Stimulated activated naive CD8-positive, alpha-beta T cell treated with anti-CD3 and anti-CD28 coated beads, Interleukin-15, Interleukin-2, amounts not matched to agents 100 ng/mL and 50 ng/mL, for 24 hours (primary cell): ENCODE data around the gene GPRIN2.
"Not testable (repeated sequence)": the region's sequence is repeated elsewhere in the genome, so short reads cannot be mapped to it uniquely, and the experiment has no call there.

Source experiments
- H3K27ac Mint-ChIP-seq: one replicate; pipeline ENCODE4 v1.8.0; 2021; ENCODE audit warnings: mild to moderate bottlenecking, mixed read lengths
- H3K27me3 Mint-ChIP-seq: one replicate; pipeline ENCODE4 v1.8.0; 2021; ENCODE audit warnings: mixed read lengths
- H3K36me3 Mint-ChIP-seq: one replicate; pipeline ENCODE4 v1.8.0; 2021; ENCODE audit warnings: low read depth, mixed read lengths
- H3K4me1 Mint-ChIP-seq: one replicate; pipeline ENCODE4 v1.8.0; 2021; ENCODE audit warnings: low read depth, mixed read lengths
- H3K4me3 Mint-ChIP-seq: one replicate; pipeline ENCODE4 v1.8.0; 2021; ENCODE audit warnings: mild to moderate bottlenecking, mixed read lengths
- H3K9me3 Mint-ChIP-seq: one replicate; pipeline ENCODE4 v1.8.0; 2021; ENCODE audit warnings: mixed read lengths

GPRIN2 gene

GRCh38 chr10:46524472-46525176 is 31.8 kb downstream of the GPRIN2 start:
- Mint-ChIP-seq H3K4me1 (no peaks in the 10 kb centered on the region), H3K9me3 (no peaks in the 10 kb centered on the region), H3K27ac (no peak overlapping the region), H3K4me3 (no peak overlapping the region), H3K36me3 (no peaks in the 10 kb centered on the region), H3K27me3 (no peaks in the 10 kb centered on the region)

- no peaks in the 10 kb centered on the region for H3K9me3 Mint-ChIP-seq
- no peaks in the 10 kb centered on the region for H3K4me1 Mint-ChIP-seq
- no peak overlapping the region for H3K27ac Mint-ChIP-seq
- no peaks in the 10 kb centered on the region for H3K36me3 Mint-ChIP-seq
- H3K4me3 Mint-ChIP-seq: no peak overlapping the region
- H3K27me3 Mint-ChIP-seq: no peaks in the 10 kb centered on the region
Measured at GRCh38 chr10:46523962-46524471, 32.4 kb downstream of the GPRIN2 start.

- no peaks in the 10 kb centered on the region for H3K27me3 Mint-ChIP-seq
- no peaks in the 10 kb centered on the region for H3K4me1 Mint-ChIP-seq
- no peaks in the 10 kb centered on the region for H3K9me3 Mint-ChIP-seq
- no peak overlapping the region for H3K4me3 Mint-ChIP-seq
- H3K27ac Mint-ChIP-seq: no peak overlapping the region
- no peaks in the 10 kb centered on the region for H3K36me3 Mint-ChIP-seq
Measured at GRCh38 chr10:46523119-46523961, 33.1 kb downstream of the GPRIN2 start.

- H3K4me3 Mint-ChIP-seq: no peak overlapping the region
- H3K4me1 Mint-ChIP-seq: no peaks in the 10 kb centered on the region
- H3K36me3 Mint-ChIP-seq: no peaks in the 10 kb centered on the region
- no peaks in the 10 kb centered on the region for H3K27me3 Mint-ChIP-seq
- no peak overlapping the region for H3K27ac Mint-ChIP-seq
- H3K9me3 Mint-ChIP-seq: no peaks in the 10 kb centered on the region
Measured at GRCh38 chr10:46522295-46523118, 34.0 kb downstream of the GPRIN2 start.

- H3K27ac Mint-ChIP-seq: no peak overlapping the region
- H3K9me3 Mint-ChIP-seq: no peaks in the 10 kb centered on the region
- H3K4me3 Mint-ChIP-seq: no peak overlapping the region
- no peaks in the 10 kb centered on the region for H3K36me3 Mint-ChIP-seq
- H3K27me3 Mint-ChIP-seq: no peaks in the 10 kb centered on the region
- H3K4me1 Mint-ChIP-seq: no peaks in the 10 kb centered on the region
Measured at GRCh38 chr10:46520941-46521340, 35.5 kb downstream of the GPRIN2 start.

GRCh38 chr10:46520381-46520780 is 36.1 kb downstream of the GPRIN2 start:
- no peaks in the 10 kb centered on the region for H3K4me1 Mint-ChIP-seq
- no peak overlapping the region for H3K27ac Mint-ChIP-seq
- H3K9me3 Mint-ChIP-seq: no peaks in the 10 kb centered on the region
- no peaks in the 10 kb centered on the region for H3K36me3 Mint-ChIP-seq
- H3K4me3 Mint-ChIP-seq: no peak overlapping the region
- no peaks in the 10 kb centered on the region for H3K27me3 Mint-ChIP-seq

GRCh38 chr10:46518028-46518725 is 38.3 kb downstream of the GPRIN2 start:
- Mint-ChIP-seq H3K27ac (no peak overlapping the region), H3K4me1 (no peaks in the 10 kb centered on the region), H3K9me3 (no peaks in the 10 kb centered on the region), H3K27me3 (no peaks in the 10 kb centered on the region), H3K4me3 (no peak overlapping the region), H3K36me3 (no peaks in the 10 kb centered on the region)

GRCh38 chr10:46517541-46517940 is 38.9 kb downstream of the GPRIN2 start:
- Mint-ChIP-seq H3K27ac (no peak overlapping the region), H3K4me3 (no peak overlapping the region), H3K36me3 (no peaks in the 10 kb centered on the region), H3K9me3 (no peaks in the 10 kb centered on the region), H3K27me3 (no peaks in the 10 kb centered on the region), H3K4me1 (no peaks in the 10 kb centered on the region)

- Mint-ChIP-seq H3K4me3 (no peak overlapping the region), H3K9me3 (no peaks in the 10 kb centered on the region), H3K27ac (no peak overlapping the region), H3K36me3 (no peaks in the 10 kb centered on the region), H3K27me3 (no peaks in the 10 kb centered on the region), H3K4me1 (no peaks in the 10 kb centered on the region)
Measured at GRCh38 chr10:46516660-46517416, 39.6 kb downstream of the GPRIN2 start.

- Mint-ChIP-seq H3K4me3 (no peak overlapping the region), H3K4me1 (no peaks in the 10 kb centered on the region), H3K27ac (no peak overlapping the region), H3K36me3 (no peaks in the 10 kb centered on the region), H3K27me3 (no peaks in the 10 kb centered on the region), H3K9me3 (no peaks in the 10 kb centered on the region)
Measured at GRCh38 chr10:46515793-46516192, 40.7 kb downstream of the GPRIN2 start.

- Mint-ChIP-seq H3K27ac (no peak overlapping the region), H3K36me3 (no peaks in the 10 kb centered on the region), H3K27me3 (no peaks in the 10 kb centered on the region), H3K4me1 (no peaks in the 10 kb centered on the region), H3K4me3 (no peak overlapping the region), H3K9me3 (no peaks in the 10 kb centered on the region)
Measured at GRCh38 chr10:46515366-46515765, 41.1 kb downstream of the GPRIN2 start.

GRCh38 chr10:46514899-46515298 is 41.6 kb downstream of the GPRIN2 start:
- no peaks in the 10 kb centered on the region for H3K4me1 Mint-ChIP-seq
- H3K27me3 Mint-ChIP-seq: no peaks in the 10 kb centered on the region
- no peaks in the 10 kb centered on the region for H3K36me3 Mint-ChIP-seq
- no peak overlapping the region for H3K4me3 Mint-ChIP-seq
- no peak overlapping the region for H3K27ac Mint-ChIP-seq
- no peaks in the 10 kb centered on the region for H3K9me3 Mint-ChIP-seq

- Mint-ChIP-seq H3K36me3 (no peaks in the 10 kb centered on the region), H3K27me3 (no peaks in the 10 kb centered on the region), H3K4me1 (no peaks in the 10 kb centered on the region), H3K9me3 (no peaks in the 10 kb centered on the region), H3K27ac (no peak overlapping the region), H3K4me3 (no peak overlapping the region)
Measured at GRCh38 chr10:46514431-46514861, 42.0 kb downstream of the GPRIN2 start.

- H3K9me3 Mint-ChIP-seq, H3K4me3 Mint-ChIP-seq, H3K27ac Mint-ChIP-seq, H3K27me3 Mint-ChIP-seq, H3K4me1 Mint-ChIP-seq, H3K36me3 Mint-ChIP-seq: not testable (repeated sequence)
Measured at GRCh38 chr10:46513333-46513732, 43.1 kb downstream of the GPRIN2 start.
